Fibroblast of lung (primary cell): ENCODE results near the gene HERC2.

Experiments used
- CTCF ChIP-seq, 2 donors: IDR thresholded peaks in 1 of 2; conservative IDR thresholded peaks in 1 of 2; 1 replicate in 1 of 2; 2 replicates in 1 of 2; pipeline ENCODE4 v1.5.1; 2011 to 2012; ENCODE audit warnings: low read length in 2 of 2, control low read depth in 1 of 2, inconsistent platforms in 1 of 2, low read depth in 1 of 2, mild to moderate bottlenecking in 1 of 2
- EZH2 ChIP-seq: IDR thresholded peaks from 2 replicates; pipeline ENCODE4 v1.5.1; 2012; ENCODE audit warnings: low read length, control low read depth, mild to moderate bottlenecking; ENCODE audit errors: missing control alignments

GRCh38 chr15:28098766-28099554, 223.0 kb downstream of the HERC2 start, which contains the start of gene OCA2:
- peak; percentile 9 to 20 for TF ChIP-seq CTCF (conservative IDR thresholded peaks at IDR 0.05 in 1 of 2, IDR thresholded peaks at IDR 0.05 in 1 of 2; ENCODE audit: low read depth in 1 of 2, low read length in 2 of 2)
- peak; percentile 68 for TF ChIP-seq EZH2
